LHCN-M2 (cell line): ENCODE measurements around the gene PTH2. TPM values are rescaled to one million over a fixed set of nuclear protein-coding genes. Genes with fewer than 3 reads are reported as not detected.
"Not testable (repeated sequence)": the region's sequence is repeated elsewhere in the genome, so short reads cannot be mapped to it uniquely, and the experiment has no call there.

Source experiments
- DNase-seq: peaks from one replicate; pipeline ENCODE4 v3.0.0-alpha.2; 2012; ENCODE audit warnings: low read depth
- total RNA-seq: library from RNA; depleted of rRNA; stranded (reverse); fragments of >200 nt; gene quantifications from 2 replicates; pipeline ENCODE4 v1.2.3, GENCODE V29; 2014; rRNA removed

PTH2 gene
- total RNA-seq, 1 experiment from 2014 or later, result not detected

DNA sequence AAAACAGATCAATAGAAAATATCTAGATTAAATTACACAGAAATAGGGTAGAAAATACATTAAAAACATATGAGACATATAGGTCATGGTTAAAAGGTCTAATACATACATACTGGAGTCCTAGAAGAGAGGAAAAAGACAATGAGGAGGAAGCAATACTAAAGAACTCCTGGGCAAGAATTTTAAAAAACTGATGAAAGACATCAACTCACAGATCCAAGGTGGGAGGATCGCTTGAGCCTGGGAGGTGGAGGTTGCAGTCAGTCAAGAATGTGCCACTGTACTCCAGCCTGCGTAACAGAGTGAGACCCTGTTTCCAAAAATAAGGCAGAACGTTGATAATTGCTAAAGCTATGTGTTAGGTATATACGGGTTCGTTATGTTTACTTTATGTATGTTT lies 40.6 kb downstream of the PTH2 start:
- DNase-seq, result no peak

DNA sequence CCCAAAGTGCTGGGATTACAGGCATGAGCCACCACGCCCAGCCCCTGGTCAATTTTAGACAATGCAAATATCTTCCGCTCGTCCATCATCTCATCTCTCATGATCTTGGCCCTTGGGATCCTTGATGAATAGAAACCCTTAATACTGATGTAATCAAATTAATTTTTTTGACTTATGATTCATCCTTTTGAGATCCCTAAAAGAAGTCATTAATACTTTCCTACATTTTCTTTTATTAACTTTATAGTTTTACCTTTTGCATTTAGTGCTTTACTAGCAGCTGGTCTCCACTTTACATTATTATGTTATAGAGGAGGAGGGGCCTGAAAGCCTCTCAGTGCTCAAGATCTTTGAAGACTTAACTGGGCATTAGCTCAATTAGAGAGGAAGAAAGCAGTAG lies 42.9 kb downstream of the PTH2 start:
- no peak for DNase-seq

DNA sequence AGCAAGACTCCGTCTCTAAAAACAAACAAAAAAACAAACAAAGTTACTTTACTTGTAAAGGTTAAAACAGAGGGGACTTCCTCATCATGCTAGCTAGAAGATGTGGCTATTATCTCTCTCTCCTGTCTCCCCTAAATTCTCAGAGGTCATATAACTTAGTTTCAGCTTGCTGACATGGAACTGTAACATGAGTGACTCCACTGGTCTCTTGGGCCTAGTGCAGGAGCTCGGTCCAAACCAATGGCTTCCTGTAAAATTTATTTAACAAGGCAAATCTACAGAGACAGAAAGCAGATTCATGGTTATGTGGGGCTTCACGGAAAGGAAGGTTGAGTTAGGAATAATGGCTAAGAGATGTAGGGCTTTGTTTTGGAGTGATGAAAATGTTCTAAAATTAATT lies 44.7 kb downstream of the PTH2 start:
- no peak for DNase-seq

DNA sequence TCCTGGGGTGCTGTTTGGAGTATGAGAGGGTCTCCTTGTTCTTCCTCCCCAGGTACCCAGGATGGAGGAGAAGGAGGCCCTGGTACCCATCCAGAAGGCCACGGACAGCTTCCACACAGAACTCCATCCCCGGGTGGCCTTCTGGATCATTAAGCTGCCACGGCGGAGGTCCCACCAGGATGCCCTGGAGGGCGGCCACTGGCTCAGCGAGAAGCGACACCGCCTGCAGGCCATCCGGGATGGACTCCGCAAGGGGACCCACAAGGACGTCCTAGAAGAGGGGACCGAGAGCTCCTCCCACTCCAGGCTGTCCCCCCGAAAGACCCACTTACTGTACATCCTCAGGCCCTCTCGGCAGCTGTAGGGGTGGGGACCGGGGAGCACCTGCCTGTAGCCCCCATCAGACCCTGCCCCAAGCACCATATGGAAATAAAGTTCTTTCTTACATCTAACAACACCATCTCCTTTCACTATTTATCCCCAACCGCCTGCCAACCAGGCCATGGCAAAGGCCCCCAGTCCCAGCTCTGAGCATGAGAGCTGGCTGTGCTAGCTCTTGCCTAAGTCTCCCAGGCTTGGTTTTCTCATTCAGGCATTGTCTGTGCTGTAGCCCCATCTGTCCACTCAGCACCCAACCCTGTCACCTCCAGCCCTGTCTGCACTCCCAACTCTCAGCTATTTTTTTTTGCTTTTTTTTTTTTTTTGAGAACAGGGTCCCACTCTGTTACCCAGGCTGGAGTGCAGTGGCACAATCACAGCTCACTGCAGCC lies 48.4 kb downstream of the PTH2 start:
- DNase-seq, result no peak

DNA sequence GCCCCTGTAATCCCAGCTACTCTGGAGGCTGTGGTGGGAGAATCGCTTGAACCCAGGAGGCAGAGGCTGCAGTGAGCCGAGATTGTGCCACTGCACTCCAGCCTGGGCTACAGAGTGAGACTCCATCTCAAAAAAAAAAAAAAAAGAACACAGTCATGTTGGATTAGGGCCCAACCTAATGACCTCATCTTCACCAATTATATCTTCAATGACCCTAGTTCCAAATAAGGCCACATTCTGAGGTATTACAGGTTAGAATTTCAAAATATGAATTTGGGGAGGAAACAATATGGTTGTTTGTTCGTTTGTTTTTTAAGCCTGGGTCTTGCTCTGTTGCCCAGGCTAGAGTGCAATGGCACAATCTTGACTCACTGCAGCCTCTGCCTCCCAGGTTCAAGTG lies 50.1 kb downstream of the PTH2 start:
- DNase-seq, result not testable (repeated sequence)

Other genes starting within 250 kb of the PTH2 start
- 0.11 TPM in 1 of 2 replicates, not detected in the other for gene SLC6A16, start 98.2 kb downstream of the PTH2 start, total RNA-seq
- not detected in 2 replicates for gene CD37, start 88.0 kb downstream of the PTH2 start, total RNA-seq
- 36.9 and 39.4 TPM in 2 replicates for gene TEAD2, start 61.0 kb downstream of the PTH2 start, total RNA-seq
- 0.46 TPM in 1 of 2 replicates, not detected in the other for gene DKKL1, start 59.6 kb downstream of the PTH2 start, total RNA-seq
- gene KASH5, start 35.2 kb downstream of the PTH2 start, total RNA-seq, result not detected in 2 replicates
- not detected in 2 replicates for gene GFY, start 1.9 kb upstream of the PTH2 start, total RNA-seq
- 0.46 TPM in 1 of 2 replicates, not detected in the other for gene SLC17A7, start 18.1 kb upstream of the PTH2 start, total RNA-seq
- 81.1 and 90.7 TPM in 2 replicates for gene PIH1D1, start 28.4 kb upstream of the PTH2 start, total RNA-seq
- gene ALDH16A1, start 29.8 kb upstream of the PTH2 start, total RNA-seq, result 34.8 and 42.6 TPM in 2 replicates
- 2.6 and 4.6 TPM in 2 replicates for gene FLT3LG, start 50.8 kb upstream of the PTH2 start, total RNA-seq
- gene RPL13A, start 64.2 kb upstream of the PTH2 start, total RNA-seq, result 1,577 and 2,027 TPM in 2 replicates
- gene RPS11, start 73.0 kb upstream of the PTH2 start, total RNA-seq, result 2,307 and 2,635 TPM in 2 replicates
- gene FCGRT, start 89.2 kb upstream of the PTH2 start, total RNA-seq, result 95.6 and 96.2 TPM in 2 replicates
- 234 and 287 TPM in 2 replicates for gene RCN3, start 104.6 kb upstream of the PTH2 start, total RNA-seq
- gene NOSIP, start 157.1 kb upstream of the PTH2 start, total RNA-seq, result 75.2 and 76.8 TPM in 2 replicates
- gene PRRG2, start 157.9 kb upstream of the PTH2 start, total RNA-seq, result 0.29 and 0.38 TPM in 2 replicates
- gene PRR12, start 167.7 kb upstream of the PTH2 start, total RNA-seq, result 3.8 and 5.5 TPM in 2 replicates
- gene RRAS, start 216.7 kb upstream of the PTH2 start, total RNA-seq, result 61.3 and 65.3 TPM in 2 replicates
- 23.9 and 24.8 TPM in 2 replicates for gene SCAF1, start 218.8 kb upstream of the PTH2 start, total RNA-seq
- 55.0 and 62.7 TPM in 2 replicates for gene IRF3, start 242.4 kb upstream of the PTH2 start, total RNA-seq
- 25.6 and 25.7 TPM in 2 replicates for gene BCL2L12, start 242.5 kb upstream of the PTH2 start, total RNA-seq